ENCODE results near the gene GSTO1.
"Not testable (repeated sequence)": the region's sequence is repeated elsewhere in the genome, so short reads cannot be mapped to it uniquely, and the experiment has no call there.

Gene GSTO1

GRCh38 chr10:104254493-104255310 is at the start of gene GSTO1:
GSTO1 (plus strand) TSS chr10:104254892; CDS start chr10:104254929, 37 bp downstream.
- DNase-seq = peak; percentile 54

GRCh38 chr10:104208730-104209129 is 46.0 kb upstream of the GSTO1 start:
- no peak for DNase-seq

DNA sequence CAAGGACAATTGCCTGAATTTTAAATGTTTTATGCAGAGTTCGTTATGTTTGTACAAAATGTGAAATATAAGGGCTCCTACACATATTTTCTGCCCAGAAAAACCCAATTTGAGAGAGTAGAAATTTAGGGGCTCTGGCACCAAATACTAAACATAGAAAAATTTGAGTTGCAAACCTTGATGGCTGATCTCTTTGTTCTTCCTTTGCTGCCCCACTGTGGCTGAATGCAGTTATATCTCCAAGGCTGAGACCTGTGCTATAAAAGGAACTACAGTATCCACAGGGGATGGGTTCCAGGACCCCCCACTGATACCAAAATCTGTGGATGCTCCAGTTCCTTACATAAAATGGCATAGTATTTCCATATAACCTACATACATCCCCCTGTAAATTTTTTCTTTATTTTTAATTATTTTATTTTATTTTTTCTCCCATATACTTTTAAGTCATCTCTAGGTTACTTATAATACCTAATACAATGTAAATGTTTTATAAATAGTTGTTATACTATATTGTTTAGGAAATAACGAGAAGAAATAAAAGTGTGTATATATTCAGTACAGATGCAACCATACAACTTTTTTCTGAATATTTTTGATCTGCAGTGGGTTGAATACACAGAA is 45.0 kb upstream of the GSTO1 start:
- DNase-seq = no peak

GRCh38 chr10:104216631-104217030 is 38.1 kb upstream of the GSTO1 start:
- no peak for DNase-seq

- DNase-seq = no peak
Observed at GRCh38 chr10:104218751-104219150, 35.9 kb upstream of the GSTO1 start.

DNA sequence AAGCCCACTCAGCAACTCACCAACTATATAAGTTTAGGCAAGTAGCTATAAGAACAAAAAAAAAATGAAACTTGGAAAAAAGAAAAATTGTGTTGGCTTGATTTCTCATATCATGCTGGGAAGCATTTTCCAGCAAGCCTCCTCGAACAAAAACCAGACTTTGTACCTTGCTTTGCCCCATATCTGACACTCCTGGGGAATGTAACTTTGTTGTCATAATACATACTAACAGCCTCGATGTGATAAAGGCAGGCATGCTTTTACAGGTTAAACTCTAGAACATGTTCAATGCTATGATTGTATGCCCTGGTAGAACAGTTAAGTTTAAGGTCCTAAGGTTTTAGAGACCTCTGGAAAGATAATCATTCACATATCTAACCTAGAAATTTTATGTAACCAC is 34.2 kb upstream of the GSTO1 start:
- no peak for DNase-seq

DNA sequence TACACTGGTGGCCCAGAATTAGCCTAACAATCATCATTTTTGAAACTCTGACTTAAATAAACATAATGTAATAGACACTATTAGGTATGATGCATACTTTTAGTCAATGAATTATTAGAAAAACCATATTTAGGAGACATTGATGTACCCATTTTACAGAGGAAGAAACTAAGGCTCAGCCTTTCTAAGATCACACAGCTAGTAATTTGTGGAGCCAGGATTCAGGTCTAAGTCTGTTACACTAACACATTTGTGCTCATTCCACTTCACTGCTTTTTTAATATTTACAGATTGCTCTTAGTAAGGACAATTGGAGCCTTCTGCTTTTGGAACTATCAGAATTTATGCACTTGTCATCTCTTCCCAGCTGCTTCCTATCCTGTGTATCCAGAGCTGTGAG is 31.4 kb upstream of the GSTO1 start:
- no peak for DNase-seq

- no peak for DNase-seq
Observed at GRCh38 chr10:104230490-104230889, 24.2 kb upstream of the GSTO1 start.

- peak; percentile 94 for DNase-seq
Observed at GRCh38 chr10:104231784-104232612, 22.7 kb upstream of the GSTO1 start, which contains the start of gene CFAP43. CFAP43 (minus strand) TSS chr10:104232364; CDS start chr10:104232246, 118 bp downstream.

- DNase-seq = no peak
Observed at GRCh38 chr10:104232613-104233102, 22.0 kb upstream of the GSTO1 start.

DNA sequence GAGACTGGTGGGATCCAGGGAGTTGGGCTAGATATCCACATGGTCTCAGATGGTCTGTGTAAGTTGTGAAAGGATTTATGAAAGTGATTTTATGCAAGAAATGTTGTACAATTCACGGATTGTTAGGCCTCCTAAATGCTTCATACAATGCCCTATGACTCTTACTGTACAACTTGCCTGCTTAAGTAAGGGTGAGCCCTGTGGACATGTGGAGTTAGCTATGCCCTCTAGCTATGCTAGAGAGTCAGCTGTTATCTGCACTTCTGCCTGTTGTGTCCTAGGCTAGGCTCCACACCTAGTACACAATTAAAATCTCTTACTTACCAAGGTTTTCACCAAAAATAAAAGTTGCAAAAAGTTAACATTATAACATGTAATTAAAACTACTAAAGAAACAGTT is 20.9 kb upstream of the GSTO1 start:
- DNase-seq = no peak

GRCh38 chr10:104234934-104235333 is 19.8 kb upstream of the GSTO1 start:
- DNase-seq = no peak

- no peak for DNase-seq
Observed at GRCh38 chr10:104235801-104236200, 18.9 kb upstream of the GSTO1 start.

GRCh38 chr10:104240078-104240477 is 14.6 kb upstream of the GSTO1 start:
- DNase-seq = no peak

DNA sequence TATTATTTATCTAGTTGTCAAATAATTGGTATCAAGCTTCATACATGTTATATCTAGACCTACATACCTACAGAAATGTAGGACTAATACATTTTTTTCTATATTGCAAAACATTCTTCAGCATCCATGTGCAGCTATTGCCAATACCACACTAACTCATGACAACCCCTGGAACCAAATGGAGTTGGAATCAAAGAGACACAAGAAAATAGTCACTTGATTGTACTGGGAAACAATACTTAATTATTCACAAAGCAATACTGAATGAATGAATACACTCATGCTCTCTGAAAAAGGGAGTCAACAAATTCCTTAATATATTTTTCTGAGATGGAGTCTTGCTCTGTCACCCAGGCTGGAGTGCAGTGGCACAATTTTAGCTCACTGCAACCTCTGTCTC is 12.1 kb upstream of the GSTO1 start:
- DNase-seq = no peak

- DNase-seq = not testable (repeated sequence)
Observed at GRCh38 chr10:104243009-104243408, 11.7 kb upstream of the GSTO1 start.

GRCh38 chr10:104243512-104243911 is 11.2 kb upstream of the GSTO1 start:
- DNase-seq = no peak

DNA sequence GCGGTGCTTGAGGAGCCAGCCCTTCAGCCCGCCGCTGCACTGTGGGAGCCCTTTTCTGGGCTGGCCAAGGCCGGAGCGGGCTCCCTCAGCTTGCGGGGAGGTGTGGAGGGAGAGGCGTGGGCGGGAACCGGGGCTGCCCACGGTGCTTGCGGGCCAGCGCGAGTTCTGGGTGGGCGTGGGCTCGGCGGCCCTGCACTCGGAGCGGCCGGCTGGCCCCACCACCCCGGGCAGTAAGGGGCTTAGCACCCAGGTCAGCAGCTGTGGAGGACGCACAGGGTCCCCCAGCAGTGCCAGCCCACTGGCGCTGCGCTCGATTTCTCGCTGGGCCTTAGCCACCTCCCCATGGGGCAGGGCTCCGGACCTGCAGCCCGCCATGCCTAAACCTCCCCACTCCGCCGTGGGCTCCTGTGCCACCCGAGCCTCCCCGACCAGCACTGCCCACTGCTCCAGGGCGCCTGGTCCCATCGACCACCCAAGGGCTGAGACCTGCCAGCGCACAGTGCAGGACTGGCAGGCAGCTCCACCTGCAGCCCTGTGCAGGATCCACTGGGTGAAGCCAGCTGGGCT is 9.5 kb upstream of the GSTO1 start:
- no peak for DNase-seq

DNA sequence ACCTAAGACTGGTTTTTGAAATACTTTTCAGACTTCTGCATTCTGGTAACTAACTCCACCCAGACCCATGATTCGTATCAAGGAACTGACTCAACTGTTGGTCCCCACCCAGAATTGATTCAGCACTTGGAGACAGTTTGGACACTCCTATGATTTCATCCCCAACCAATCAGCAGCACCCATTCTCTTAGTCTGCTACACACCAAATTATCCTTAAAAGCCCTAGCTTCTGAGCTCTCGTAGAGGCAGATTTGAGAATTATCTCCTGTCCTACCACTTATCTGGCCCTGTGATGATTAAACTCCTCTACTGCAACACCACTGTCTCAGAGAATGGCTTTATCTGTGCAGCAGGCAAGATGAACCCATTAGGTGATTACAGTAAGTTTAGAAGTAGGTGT is 7.7 kb upstream of the GSTO1 start:
- DNase-seq = no peak

GRCh38 chr10:104247513-104248146 is 7.1 kb upstream of the GSTO1 start:
- DNase-seq = no peak

- not testable (repeated sequence) for DNase-seq
Observed at GRCh38 chr10:104248931-104249330, 5.8 kb upstream of the GSTO1 start.

- no peak for DNase-seq
Observed at GRCh38 chr10:104250371-104250770, 4.3 kb upstream of the GSTO1 start.

All from NCI-H510A (cell line).